Measurements from ENCODE around the gene KIF11.
A peak's percentile ranks its signal among the peaks of the same experiment; 100 is the strongest.

The KIF11 gene

DNA sequence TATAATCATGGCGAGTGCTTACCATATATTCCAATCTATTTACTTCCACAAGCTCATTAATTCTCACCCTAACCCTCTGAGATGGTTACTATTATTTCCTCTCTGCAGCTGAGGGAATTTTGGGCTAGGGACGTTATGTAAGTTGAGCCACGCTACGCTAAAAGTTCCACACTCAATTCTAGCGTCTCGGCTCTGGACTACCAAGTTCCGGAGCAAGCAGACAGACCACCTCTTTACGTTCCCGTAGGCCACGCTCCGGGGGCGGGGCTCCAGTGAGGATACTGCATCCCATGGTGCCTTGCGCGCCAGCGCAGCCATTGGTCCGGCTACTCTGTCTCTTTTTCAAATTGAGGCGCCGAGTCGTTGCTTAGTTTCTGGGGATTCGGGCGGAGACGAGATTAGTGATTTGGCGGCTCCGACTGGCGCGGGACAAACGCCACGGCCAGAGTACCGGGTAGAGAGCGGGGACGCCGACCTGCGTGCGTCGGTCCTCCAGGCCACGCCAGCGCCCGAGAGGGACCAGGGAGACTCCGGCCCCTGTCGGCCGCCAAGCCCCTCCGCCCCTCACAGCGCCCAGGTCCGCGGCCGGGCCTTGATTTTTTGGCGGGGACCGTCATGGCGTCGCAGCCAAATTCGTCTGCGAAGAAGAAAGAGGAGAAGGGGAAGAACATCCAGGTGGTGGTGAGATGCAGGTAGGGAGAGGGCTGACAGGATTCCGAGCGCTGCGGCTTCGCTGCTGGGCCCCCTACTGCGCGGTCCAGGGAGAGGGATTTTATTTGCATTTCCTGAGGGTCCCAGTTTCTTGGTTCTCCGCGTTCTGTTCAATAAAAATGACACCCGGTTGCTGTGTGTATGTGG lies at the start of gene KIF11:
Gene KIF11, plus strand, starts transcription at position 370 of the 858 bp plus-strand sequence. Its CDS starts 246 bp downstream, at position 616.
- TF ChIP-seq, protein P1, sequence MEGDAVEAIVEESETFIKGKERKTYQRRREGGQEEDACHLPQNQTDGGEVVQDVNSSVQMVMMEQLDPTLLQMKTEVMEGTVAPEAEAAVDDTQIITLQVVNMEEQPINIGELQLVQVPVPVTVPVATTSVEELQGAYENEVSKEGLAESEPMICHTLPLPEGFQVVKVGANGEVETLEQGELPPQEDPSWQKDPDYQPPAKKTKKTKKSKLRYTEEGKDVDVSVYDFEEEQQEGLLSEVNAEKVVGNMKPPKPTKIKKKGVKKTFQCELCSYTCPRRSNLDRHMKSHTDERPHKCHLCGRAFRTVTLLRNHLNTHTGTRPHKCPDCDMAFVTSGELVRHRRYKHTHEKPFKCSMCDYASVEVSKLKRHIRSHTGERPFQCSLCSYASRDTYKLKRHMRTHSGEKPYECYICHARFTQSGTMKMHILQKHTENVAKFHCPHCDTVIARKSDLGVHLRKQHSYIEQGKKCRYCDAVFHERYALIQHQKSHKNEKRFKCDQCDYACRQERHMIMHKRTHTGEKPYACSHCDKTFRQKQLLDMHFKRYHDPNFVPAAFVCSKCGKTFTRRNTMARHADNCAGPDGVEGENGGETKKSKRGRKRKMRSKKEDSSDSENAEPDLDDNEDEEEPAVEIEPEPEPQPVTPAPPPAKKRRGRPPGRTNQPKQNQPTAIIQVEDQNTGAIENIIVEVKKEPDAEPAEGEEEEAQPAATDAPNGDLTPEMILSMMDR (IDR thresholded peaks at IDR 0.05; ENCODE audit: borderline replicate concordance, insufficient read depth, low read depth, low read length) = no peak
- H3K4me3 ChIP-seq (ENCODE audit: low read depth, low read length) = peak within 1 kb of the TSS; percentile 89

GRCh38 chr10:92544296-92544695 lies 48.6 kb upstream of the KIF11 start:
- TF ChIP-seq, protein P1 (IDR thresholded peaks at IDR 0.05; ENCODE audit: borderline replicate concordance, insufficient read depth, low read depth, low read length) = no peak
- no peak overlapping the region for H3K4me3 ChIP-seq (ENCODE audit: low read depth, low read length)

DNA sequence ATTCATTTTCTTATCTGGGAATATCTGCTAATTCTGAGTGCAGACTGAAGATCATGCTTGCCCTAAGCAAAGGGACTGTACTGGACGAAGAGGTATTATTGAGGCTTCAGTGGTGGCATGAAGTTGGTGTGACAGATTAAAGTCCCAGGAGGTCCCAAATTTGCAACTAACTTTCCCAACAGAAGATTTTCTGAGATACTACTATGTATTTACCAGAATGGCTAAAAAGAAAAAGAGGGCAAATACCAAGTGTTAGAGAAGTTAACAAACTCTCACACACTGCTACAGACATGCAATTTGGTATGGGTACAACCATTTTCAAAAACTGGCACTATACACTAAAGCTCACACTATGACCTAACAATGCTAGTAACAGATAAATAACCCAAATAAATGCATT lies 47.4 kb upstream of the KIF11 start:
- TF ChIP-seq, protein P1 (IDR thresholded peaks at IDR 0.05; ENCODE audit: borderline replicate concordance, insufficient read depth, low read depth, low read length) = no peak
- no peak overlapping the region for H3K4me3 ChIP-seq (ENCODE audit: low read depth, low read length)

- no peak overlapping the region for H3K4me3 ChIP-seq (ENCODE audit: low read depth, low read length)
- TF ChIP-seq, protein P1 (IDR thresholded peaks at IDR 0.05; ENCODE audit: borderline replicate concordance, insufficient read depth, low read depth, low read length) = no peak
These were observed 45.3 kb upstream of the KIF11 start for GRCh38 chr10:92547676-92548075.

DNA sequence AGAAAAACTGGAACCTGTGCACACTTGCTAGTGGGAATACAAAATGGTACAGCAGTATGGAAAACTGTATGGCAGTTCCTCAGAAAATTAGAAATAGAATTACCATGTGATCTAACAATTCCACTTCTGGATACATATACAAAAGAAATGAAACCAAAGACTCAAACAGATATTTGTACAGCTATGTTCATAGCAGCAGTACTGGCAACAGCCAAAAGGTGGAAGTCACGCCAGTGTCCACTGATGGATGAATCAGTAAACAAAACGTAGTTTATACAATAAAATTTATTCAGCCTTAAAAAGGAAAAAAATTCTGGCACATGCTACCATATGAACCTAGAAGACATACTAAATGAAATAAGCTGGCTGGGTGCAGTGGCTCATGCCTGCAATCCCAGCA lies 42.0 kb upstream of the KIF11 start:
- TF ChIP-seq, protein P1 (IDR thresholded peaks at IDR 0.05; ENCODE audit: borderline replicate concordance, insufficient read depth, low read depth, low read length) = 0 out of 2 replicates have a peak, but pooled peaks have one; percentile 13

GRCh38 chr10:92552310-92552709 lies 40.6 kb upstream of the KIF11 start:
- TF ChIP-seq, protein P1 (IDR thresholded peaks at IDR 0.05; ENCODE audit: borderline replicate concordance, insufficient read depth, low read depth, low read length) = peak; percentile 46; the same call in 1 of the 2 replicates
- H3K4me3 ChIP-seq (ENCODE audit: low read depth, low read length) = no peak overlapping the region

More for the DNA sequence above, 42.0 kb upstream of the KIF11 start:
- no peak overlapping the region for H3K4me3 ChIP-seq (ENCODE audit: low read depth, low read length)

GRCh38 chr10:92553959-92554358 lies 39.0 kb upstream of the KIF11 start:
- TF ChIP-seq, protein P1 (IDR thresholded peaks at IDR 0.05; ENCODE audit: borderline replicate concordance, insufficient read depth, low read depth, low read length) = no peak
- H3K4me3 ChIP-seq (ENCODE audit: low read depth, low read length) = no peak overlapping the region
